ENCODE data around the gene PHF2.

GRCh38 chr9:93654351-93654961 is 78.1 kb downstream of the PHF2 start:
- TF ChIP-seq CTCF (IDR thresholded peaks at IDR 0.05; ENCODE audit: insufficient read depth, low read depth, low read length) = no peak
- no peak for TF ChIP-seq EZH2 (IDR thresholded peaks at IDR 0.05; ENCODE audit: insufficient read depth, low read length)
